ENCODE results near the gene ENKD1. TPM values are rescaled to one million over a fixed set of nuclear protein-coding genes. Genes with fewer than 3 reads are reported as not detected.

The ENKD1 gene
- total and polyA plus RNA-seq, 2 of the 13 experiments (the other 11 are each of a cell fraction or from before 2014, with no cell fraction given): 10.8 to 20.8 TPM

- TF ChIP-seq ZNF609 (CRISPR knock-in tag; IDR thresholded peaks at IDR 0.05; ENCODE audit: borderline replicate concordance): 0 out of 2 replicates have a peak, but pooled peaks have one; percentile 44
- no peak for TF ChIP-seq ZNF251 (CRISPR knock-in tag; IDR thresholded peaks at IDR 0.05)
- TF ChIP-seq ZNF503 (CRISPR knock-in tag; IDR thresholded peaks at IDR 0.05): no peak
- no peak for TF ChIP-seq THYN1 (CRISPR knock-in tag; IDR thresholded peaks at IDR 0.05; ENCODE audit: borderline replicate concordance, low read depth)
- 0 out of 2 replicates have a peak, but pooled peaks have one; percentile 15 for TF ChIP-seq HNF1B (CRISPR knock-in tag; IDR thresholded peaks at IDR 0.05)
- TF ChIP-seq ZNF180 (CRISPR knock-in tag; IDR thresholded peaks at IDR 0.05; ENCODE audit: borderline replicate concordance, low read depth): no peak
- TF ChIP-seq, protein P1, sequence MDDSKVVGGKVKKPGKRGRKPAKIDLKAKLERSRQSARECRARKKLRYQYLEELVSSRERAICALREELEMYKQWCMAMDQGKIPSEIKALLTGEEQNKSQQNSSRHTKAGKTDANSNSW (CRISPR knock-in tag; IDR thresholded peaks at IDR 0.05; ENCODE audit: borderline replicate concordance): no peak
- no peak for TF ChIP-seq ZNF30 (CRISPR knock-in tag; IDR thresholded peaks at IDR 0.05)
- TF ChIP-seq HES4 (CRISPR knock-in tag; IDR thresholded peaks at IDR 0.05; ENCODE audit: borderline replicate concordance): no peak
- TF ChIP-seq SAFB2 (CRISPR knock-in tag; IDR thresholded peaks at IDR 0.05; ENCODE audit: borderline replicate concordance, low read depth): peak; percentile 60
- TF ChIP-seq HOXA7 (CRISPR knock-in tag; IDR thresholded peaks at IDR 0.05): no peak
- TF ChIP-seq ZMYM2 (CRISPR knock-in tag; IDR thresholded peaks at IDR 0.05): no peak
- no peak for TF ChIP-seq ZNF605 (CRISPR knock-in tag; IDR thresholded peaks at IDR 0.05)
- TF ChIP-seq EEA1 (CRISPR knock-in tag; IDR thresholded peaks at IDR 0.05; ENCODE audit: borderline replicate concordance): 0 out of 2 replicates have a peak, but pooled peaks have one; percentile 68
- 0 out of 2 replicates have a peak, but pooled peaks have one; percentile 49 for TF ChIP-seq MZF1 (CRISPR knock-in tag; IDR thresholded peaks at IDR 0.05; ENCODE audit: borderline replicate concordance)
- TF ChIP-seq, protein P2, sequence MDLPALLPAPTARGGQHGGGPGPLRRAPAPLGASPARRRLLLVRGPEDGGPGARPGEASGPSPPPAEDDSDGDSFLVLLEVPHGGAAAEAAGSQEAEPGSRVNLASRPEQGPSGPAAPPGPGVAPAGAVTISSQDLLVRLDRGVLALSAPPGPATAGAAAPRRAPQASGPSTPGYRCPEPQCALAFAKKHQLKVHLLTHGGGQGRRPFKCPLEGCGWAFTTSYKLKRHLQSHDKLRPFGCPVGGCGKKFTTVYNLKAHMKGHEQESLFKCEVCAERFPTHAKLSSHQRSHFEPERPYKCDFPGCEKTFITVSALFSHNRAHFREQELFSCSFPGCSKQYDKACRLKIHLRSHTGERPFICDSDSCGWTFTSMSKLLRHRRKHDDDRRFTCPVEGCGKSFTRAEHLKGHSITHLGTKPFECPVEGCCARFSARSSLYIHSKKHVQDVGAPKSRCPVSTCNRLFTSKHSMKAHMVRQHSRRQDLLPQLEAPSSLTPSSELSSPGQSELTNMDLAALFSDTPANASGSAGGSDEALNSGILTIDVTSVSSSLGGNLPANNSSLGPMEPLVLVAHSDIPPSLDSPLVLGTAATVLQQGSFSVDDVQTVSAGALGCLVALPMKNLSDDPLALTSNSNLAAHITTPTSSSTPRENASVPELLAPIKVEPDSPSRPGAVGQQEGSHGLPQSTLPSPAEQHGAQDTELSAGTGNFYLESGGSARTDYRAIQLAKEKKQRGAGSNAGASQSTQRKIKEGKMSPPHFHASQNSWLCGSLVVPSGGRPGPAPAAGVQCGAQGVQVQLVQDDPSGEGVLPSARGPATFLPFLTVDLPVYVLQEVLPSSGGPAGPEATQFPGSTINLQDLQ (CRISPR knock-in tag; IDR thresholded peaks at IDR 0.05): no peak
- TF ChIP-seq ZNF430 (CRISPR knock-in tag; IDR thresholded peaks at IDR 0.05): no peak
Observed at GRCh38 chr16:67667817-67668494, 1.4 kb upstream of the ENKD1 start (continued).

All from HepG2 (cell line).